ENCODE measurements around the gene ANKRD45.
A peak's percentile ranks its signal among the peaks of the same experiment; 100 is the strongest.

- TF ChIP-seq CHD1 (IDR thresholded peaks at IDR 0.05; ENCODE audit: low read depth, low read length) (no peak), NANOG (IDR thresholded peaks at IDR 0.05; ENCODE audit: insufficient read depth, low read depth, low read length, poor library complexity, severe bottlenecking) (no peak), CTCF (IDR thresholded peaks at IDR 0.05; ENCODE audit: control extremely low read depth in 1 of 3, insufficient read depth in 1 of 3, low read depth in 1 of 3, low read length in 3 of 3) (no peak), POU5F1 (IDR thresholded peaks at IDR 0.05; ENCODE audit: low read depth, low read length) (no peak), POLR2AphosphoS5 (IDR thresholded peaks at IDR 0.05; ENCODE audit: low read depth, low read length) (peak; percentile 85)
Measured at GRCh38 chr1:173639102-173639501, 30.5 kb downstream of the ANKRD45 start.
